Measurements from ENCODE around the gene AP1M1.

DNA sequence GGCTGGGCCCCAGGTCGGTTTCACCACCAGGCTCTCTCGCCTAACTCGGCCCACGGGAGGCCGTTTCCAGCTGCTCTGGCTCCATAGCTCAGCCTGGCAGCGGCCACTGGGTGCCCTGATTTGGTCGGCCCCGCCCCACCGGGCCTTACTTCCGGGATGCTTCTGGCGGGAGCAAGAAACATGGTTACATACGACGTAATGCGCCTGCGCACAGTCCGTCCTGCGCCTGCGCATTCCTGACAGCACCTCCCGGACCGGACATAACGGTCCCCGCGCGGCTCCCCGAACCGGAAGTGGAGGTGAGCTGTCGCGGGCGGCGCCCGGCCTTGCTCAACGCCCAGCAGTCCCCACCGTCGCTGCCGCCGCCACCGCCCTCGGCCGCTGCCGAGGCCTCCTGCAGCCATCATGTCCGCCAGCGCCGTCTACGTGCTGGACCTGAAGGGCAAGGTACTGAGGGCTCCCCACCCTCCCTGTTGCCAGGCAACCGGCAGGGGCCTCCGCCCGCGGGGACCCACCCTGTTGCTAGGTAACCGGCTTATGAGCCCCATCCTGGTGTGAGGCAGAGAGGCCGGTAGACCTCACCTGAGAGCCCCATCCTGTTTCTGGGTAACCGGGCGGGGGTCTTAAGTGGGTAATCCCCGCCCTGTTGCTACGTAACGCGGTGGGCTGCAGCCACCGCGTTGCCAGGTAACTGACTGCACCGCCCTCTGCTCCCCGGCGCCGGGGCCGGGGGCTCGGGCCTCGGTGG, at the start of gene AP1M1:
- TF ChIP-seq, protein P1, sequence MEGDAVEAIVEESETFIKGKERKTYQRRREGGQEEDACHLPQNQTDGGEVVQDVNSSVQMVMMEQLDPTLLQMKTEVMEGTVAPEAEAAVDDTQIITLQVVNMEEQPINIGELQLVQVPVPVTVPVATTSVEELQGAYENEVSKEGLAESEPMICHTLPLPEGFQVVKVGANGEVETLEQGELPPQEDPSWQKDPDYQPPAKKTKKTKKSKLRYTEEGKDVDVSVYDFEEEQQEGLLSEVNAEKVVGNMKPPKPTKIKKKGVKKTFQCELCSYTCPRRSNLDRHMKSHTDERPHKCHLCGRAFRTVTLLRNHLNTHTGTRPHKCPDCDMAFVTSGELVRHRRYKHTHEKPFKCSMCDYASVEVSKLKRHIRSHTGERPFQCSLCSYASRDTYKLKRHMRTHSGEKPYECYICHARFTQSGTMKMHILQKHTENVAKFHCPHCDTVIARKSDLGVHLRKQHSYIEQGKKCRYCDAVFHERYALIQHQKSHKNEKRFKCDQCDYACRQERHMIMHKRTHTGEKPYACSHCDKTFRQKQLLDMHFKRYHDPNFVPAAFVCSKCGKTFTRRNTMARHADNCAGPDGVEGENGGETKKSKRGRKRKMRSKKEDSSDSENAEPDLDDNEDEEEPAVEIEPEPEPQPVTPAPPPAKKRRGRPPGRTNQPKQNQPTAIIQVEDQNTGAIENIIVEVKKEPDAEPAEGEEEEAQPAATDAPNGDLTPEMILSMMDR (IDR thresholded peaks at IDR 0.05 in 4 of 5, conservative IDR thresholded peaks at IDR 0.05 in 1 of 5): no peak
- TF ChIP-seq POLR2A (IDR thresholded peaks at IDR 0.05): peak; percentile 1 to 56

Data from gastrocnemius medialis (tissue), 4 donors.